Psoas muscle (tissue), 8 donors: ENCODE data around the gene IL17REL. TPM values are rescaled to one million over a fixed set of nuclear protein-coding genes. Genes with fewer than 3 reads are reported as not detected.
"Not testable (repeated sequence)": the region's sequence is repeated elsewhere in the genome, so short reads cannot be mapped to it uniquely, and the experiment has no call there.

Source experiments
- ATAC-seq, 4 donors: fragments of 200-7000 bp; cut with Tn5 transposase; one replicate each; pipeline ENCODE4 v1.9.1; 2020; ENCODE audit warnings: moderate library complexity in 3 of 4, mild to moderate bottlenecking in 2 of 4
- DNase-seq, 2 donors: peaks; one replicate each; pipeline ENCODE4 v3.0.0-alpha.2; 2020
- H3K27ac ChIP-seq: fragments of 200-600 bp; one replicate; pipeline ENCODE4 v1.8.0; 2022
- H3K27me3 ChIP-seq, 3 donors: fragments of 200-600 bp in 1 of 3; one replicate each; pipeline versions ENCODE4 v1.6.1 to v1.8.0; 2013 to 2022; ENCODE audit warnings: low read length in 2 of 3, mild to moderate bottlenecking in 2 of 3, moderate library complexity in 1 of 3; ENCODE audit not compliant: insufficient read depth in 3 of 3
- H3K36me3 ChIP-seq, 2 donors: fragments of 200-600 bp in 1 of 2; one replicate each; pipeline versions ENCODE4 v1.6.1 to v1.8.0; 2013 to 2022; ENCODE audit warnings: low read depth in 1 of 2, mild to moderate bottlenecking in 1 of 2, moderate library complexity in 1 of 2; ENCODE audit not compliant: insufficient read depth in 1 of 2
- H3K4me1 ChIP-seq: fragments of 200-600 bp; one replicate; pipeline ENCODE4 v1.8.0; 2022
- H3K4me3 ChIP-seq: fragments of 200-600 bp; one replicate; pipeline ENCODE4 v1.8.0; 2022; ENCODE audit warnings: mild to moderate bottlenecking
- H3K9me3 ChIP-seq: fragments of 200-600 bp; one replicate; pipeline ENCODE4 v1.8.0; 2022
- WGBS, 3 donors: extraction: QIAGEN DNeasy Blood & Tissue Kit; methylation state at CpG; one replicate each; pipeline versions ENCODE4 v1.1.6 to v1.1.7; 2013; 5-methylcytosine and 5-hydroxymethylcytosine counted together
- intact Hi-C, 2 donors: fragments of 100-400 bp; cut with DNase I; formaldehyde crosslinking; loops; one replicate each; pipeline versions ENCODE4 v1.11.0 to v1.14.2; 2022
- polyA plus RNA-seq, 3 donors: library from polyadenylated mRNA; stranded (reverse); fragments of 200-250 nt; gene quantifications; one replicate each; pipeline ENCODE4 v1.2.3, GENCODE V29; 2013
- total RNA-seq, 4 donors: library from RNA; stranded (reverse); fragmentation: NEBNext Ultra II Directional in 2 of 4; extraction: Animal tissue kit (Norgen Biotek cat#: 25700) in 2 of 4; gene quantifications; one replicate each; pipeline versions ENCODE4 v1.2.1 to v1.2.4, GENCODE V29; 2021 to 2023
- TF ChIP-seq, protein P1 (sequence below): fragments of 200-600 bp; IDR thresholded peaks from one replicate; pipeline ENCODE4 v1.8.0; 2022; ENCODE audit warnings: antibody characterized with exemption
- donor health status: healthy with polysubstance abuse.
- donor health status: DM: no; HTN: no; CAD: no; lungs with moderate emphysema.
- donor health status: Bipolar disorder and iron deficiency.
- donor health status: healthy.
- donor health status: DM: yes; HTN: yes; CAD: no.
- donor health status: DM: no; HTN: no; CAD: no.
- donor health status: DM: no; HTN: no; CAD: no.
- donor health status: DM: yes; HTN: yes; CAD: no.

IL17REL gene
- total and polyA plus RNA-seq, 7 donors = not detected

DNA sequence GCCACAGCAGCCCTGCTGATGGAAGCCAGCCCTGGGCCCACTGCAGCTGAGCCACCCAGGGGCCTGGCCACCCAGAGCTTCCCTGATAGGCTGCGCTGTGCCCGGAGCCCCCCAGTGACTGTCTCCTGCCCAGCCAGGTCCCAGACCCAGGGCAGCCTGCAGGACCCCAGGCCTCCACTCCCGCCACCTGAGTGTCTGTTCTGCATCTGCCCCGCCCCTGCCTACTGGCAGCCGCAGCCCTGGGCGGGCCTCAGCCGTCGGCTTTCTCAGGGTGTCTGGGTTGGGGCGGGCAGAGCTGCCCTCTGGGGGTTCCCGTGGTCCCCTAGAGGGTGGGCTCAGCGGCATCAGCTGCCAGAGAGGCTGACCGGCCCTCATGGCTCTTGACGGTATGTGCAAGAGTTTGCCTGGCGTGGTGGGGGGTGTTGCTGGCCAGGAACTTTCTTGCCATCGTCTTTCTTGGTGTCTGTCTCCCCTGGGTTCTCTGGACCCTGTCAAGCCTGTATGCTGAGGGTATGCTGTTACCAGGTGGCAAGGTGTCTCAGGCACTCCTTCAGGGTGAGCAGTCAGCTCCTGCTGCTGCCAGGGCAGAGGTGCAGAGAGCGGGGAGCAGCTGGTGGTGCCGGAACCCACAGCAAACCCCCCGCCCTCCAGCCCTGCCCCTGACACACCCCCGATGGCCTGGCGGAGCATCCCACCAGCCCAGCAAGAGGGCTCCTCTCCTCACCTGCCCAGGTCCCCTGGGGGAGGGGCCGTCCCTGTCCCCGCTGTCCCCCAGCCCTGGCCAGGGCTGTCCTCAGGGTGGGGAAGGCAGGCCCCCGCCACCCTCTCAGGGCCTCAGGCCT is 64.2 kb downstream of the IL17REL start:
- Histone ChIP-seq H3K27me3 (no peaks in the 10 kb centered on the region), H3K4me3 (no peak overlapping the region), H3K27ac (no peak overlapping the region), H3K4me1 (peaks cover 7% of the 10 kb centered on the region), H3K9me3 (no peaks in the 10 kb centered on the region), H3K36me3 (no peaks in the 10 kb centered on the region)
- TF ChIP-seq, protein P1, sequence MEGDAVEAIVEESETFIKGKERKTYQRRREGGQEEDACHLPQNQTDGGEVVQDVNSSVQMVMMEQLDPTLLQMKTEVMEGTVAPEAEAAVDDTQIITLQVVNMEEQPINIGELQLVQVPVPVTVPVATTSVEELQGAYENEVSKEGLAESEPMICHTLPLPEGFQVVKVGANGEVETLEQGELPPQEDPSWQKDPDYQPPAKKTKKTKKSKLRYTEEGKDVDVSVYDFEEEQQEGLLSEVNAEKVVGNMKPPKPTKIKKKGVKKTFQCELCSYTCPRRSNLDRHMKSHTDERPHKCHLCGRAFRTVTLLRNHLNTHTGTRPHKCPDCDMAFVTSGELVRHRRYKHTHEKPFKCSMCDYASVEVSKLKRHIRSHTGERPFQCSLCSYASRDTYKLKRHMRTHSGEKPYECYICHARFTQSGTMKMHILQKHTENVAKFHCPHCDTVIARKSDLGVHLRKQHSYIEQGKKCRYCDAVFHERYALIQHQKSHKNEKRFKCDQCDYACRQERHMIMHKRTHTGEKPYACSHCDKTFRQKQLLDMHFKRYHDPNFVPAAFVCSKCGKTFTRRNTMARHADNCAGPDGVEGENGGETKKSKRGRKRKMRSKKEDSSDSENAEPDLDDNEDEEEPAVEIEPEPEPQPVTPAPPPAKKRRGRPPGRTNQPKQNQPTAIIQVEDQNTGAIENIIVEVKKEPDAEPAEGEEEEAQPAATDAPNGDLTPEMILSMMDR = no peak
- 89 to 94% (median 93%) methylated on average over 21 to 23 of the region's 23 CpGs for WGBS, 3 donors
- intact Hi-C loops = no loop called here
- ATAC-seq (no peak), DNase-seq (no peak)

DNA sequence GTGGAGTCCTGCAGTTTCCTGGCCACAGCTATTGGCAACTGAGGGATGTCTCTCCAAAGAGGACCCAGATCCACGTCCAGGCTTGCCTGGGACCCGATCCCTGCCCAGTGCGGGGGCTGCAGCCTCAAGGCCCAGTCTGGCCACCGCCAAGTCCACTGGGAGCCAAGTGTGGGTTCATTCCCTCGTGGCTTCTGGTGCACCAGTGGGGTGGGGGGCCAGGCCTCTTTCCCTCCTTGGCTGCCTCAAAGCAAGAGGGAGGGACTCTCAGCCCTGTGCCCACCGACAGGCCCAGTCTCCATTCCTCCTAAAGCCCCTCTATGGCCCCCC is 65.3 kb downstream of the IL17REL start:
- Histone ChIP-seq H3K9me3 (no peaks in the 10 kb centered on the region), H3K27me3 (no peaks in the 10 kb centered on the region), H3K27ac (no peak overlapping the region), H3K36me3 (no peaks in the 10 kb centered on the region), H3K4me1 (no peaks in the 10 kb centered on the region), H3K4me3 (no peak overlapping the region)
- DNase-seq (no peak), ATAC-seq (no peak)
- TF ChIP-seq, protein P1 = no peak
- intact Hi-C loops = no loop called here
- 79 to 91% (median 86%) methylated on average over 6 of the region's 6 CpGs for WGBS, 3 donors

GRCh38 chr22:49946612-49947295 is 65.8 kb downstream of the IL17REL start:
- H3K4me3 ChIP-seq = no peak overlapping the region
- no peaks in the 10 kb centered on the region for H3K9me3 ChIP-seq
- TF ChIP-seq, protein P1 = no peak
- no peak overlapping the region for H3K27ac ChIP-seq
- no peaks in the 10 kb centered on the region for H3K36me3 ChIP-seq
- intact Hi-C loops = no loop called here
- H3K27me3 ChIP-seq = no peaks in the 10 kb centered on the region
- DNase-seq = no peak
- ATAC-seq = no peak
- H3K4me1 ChIP-seq = no peaks in the 10 kb centered on the region
- WGBS, 3 donors = 87 to 90% (median 87%) methylated on average over 17 of the region's 17 CpGs

DNA sequence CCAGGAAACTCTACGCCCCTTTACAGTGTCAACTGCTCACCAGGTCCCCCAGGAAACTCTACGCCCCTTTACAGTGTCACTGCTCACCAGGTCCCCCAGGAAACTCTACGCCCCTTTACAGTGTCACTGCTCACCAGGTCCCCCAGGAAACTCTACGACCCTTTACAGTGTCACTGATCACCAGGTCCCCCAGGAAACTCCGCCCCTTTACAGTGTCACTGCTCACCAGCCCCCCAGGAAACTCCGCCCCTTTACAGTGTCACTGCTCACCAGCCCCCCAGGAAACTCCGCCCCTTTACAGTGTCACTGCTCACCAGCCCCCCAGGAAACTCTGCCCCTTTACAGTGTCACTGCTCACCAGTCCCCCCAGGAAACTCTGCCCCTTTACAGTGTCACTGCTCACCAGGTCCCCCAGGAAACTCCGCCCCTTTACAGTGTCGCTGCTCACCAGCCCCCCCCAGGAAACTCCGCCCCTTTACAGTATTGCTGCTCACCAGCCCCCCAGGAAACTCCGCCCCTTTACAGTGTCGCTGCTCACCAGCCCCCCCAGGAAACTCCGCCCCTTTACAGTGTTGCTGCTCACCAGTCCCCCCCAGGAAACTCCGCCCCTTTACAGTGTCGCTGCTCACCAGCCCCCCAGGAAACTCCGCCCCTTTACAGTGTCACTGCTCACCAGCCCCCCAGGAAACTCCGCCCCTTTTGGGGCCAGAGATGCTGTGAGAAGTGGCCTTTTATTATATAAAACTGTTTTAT is 67.3 kb downstream of the IL17REL start:
- WGBS, 3 donors = 86 to 89% (median 87%) methylated on average over 17 of the region's 17 CpGs
- H3K9me3 ChIP-seq, H3K27ac ChIP-seq, H3K4me3 ChIP-seq, H3K36me3 ChIP-seq, H3K4me1 ChIP-seq, ATAC-seq, H3K27me3 ChIP-seq, DNase-seq, intact Hi-C loops: not testable (repeated sequence)

Other genes with a start within 250 kb of the IL17REL start
- gene BRD1, start 184.9 kb downstream of the IL17REL start, total RNA-seq = 10 to 100 TPM; 16.9 to 22.9 (median 20.3) TPM
- 10 to 100 TPM in 2 of 3 donors, 1 to 10 TPM in 1; 7.9 to 12.8 (median 10.1) TPM for gene BRD1, start 184.9 kb downstream of the IL17REL start, polyA plus RNA-seq
- gene ZBED4, start 158.9 kb downstream of the IL17REL start, total RNA-seq = 1 to 10 TPM; 5.9 to 9.0 (median 8.3) TPM
- 10 to 100 TPM in 1 of 3 donors, 1 to 10 TPM in 2; 3.3 to 17.9 (median 7.5) TPM for gene ZBED4, start 158.9 kb downstream of the IL17REL start, polyA plus RNA-seq
- gene ALG12, start 94.3 kb downstream of the IL17REL start, total RNA-seq = 10 to 100 TPM in 2 of 4 donors, 1 to 10 TPM in 2; 6.5 to 10.8 (median 8.7) TPM
- 10 to 100 TPM in 1 of 3 donors, 1 to 10 TPM in 2; 8.0 to 11.0 (median 8.2) TPM for gene ALG12, start 94.3 kb downstream of the IL17REL start, polyA plus RNA-seq
- 10 to 100 TPM in 3 of 4 donors, 1 to 10 TPM in 1; 9.9 to 14.0 (median 11.5) TPM for gene CRELD2, start 94.1 kb downstream of the IL17REL start, total RNA-seq
- 10 to 100 TPM in 2 of 3 donors, 1 to 10 TPM in 1; 8.8 to 14.1 (median 11.6) TPM for gene CRELD2, start 94.1 kb downstream of the IL17REL start, polyA plus RNA-seq
- 100 to 1,000 TPM in 2 of 4 donors, 10 to 100 TPM in 2; 40.5 to 128 (median 84.5) TPM for gene PIM3, start 52.0 kb downstream of the IL17REL start, total RNA-seq
- gene PIM3, start 52.0 kb downstream of the IL17REL start, polyA plus RNA-seq = 10 to 100 TPM; 66.4 to 84.5 (median 79.0) TPM
- gene TTLL8, start 45.5 kb upstream of the IL17REL start, total RNA-seq = not detected
- gene TTLL8, start 45.5 kb upstream of the IL17REL start, polyA plus RNA-seq = not detected
- not detected for gene MLC1, start 72.7 kb upstream of the IL17REL start, total RNA-seq
- gene MLC1, start 72.7 kb upstream of the IL17REL start, polyA plus RNA-seq = under 1 TPM in 1 of 3 donors, not detected in 2; under 0.01 TPM
- gene MOV10L1, start 77.2 kb upstream of the IL17REL start, total RNA-seq = under 1 TPM in 2 of 4 donors, not detected in 2; 0.07 to 0.39 TPM
- under 1 TPM in 1 of 3 donors, not detected in 2; 0.05 TPM for gene MOV10L1, start 77.2 kb upstream of the IL17REL start, polyA plus RNA-seq
- under 1 TPM in 3 of 4 donors, not detected in 1; 0.16 to 0.69 (median 0.25) TPM for gene PANX2, start 158.0 kb upstream of the IL17REL start, total RNA-seq
- gene PANX2, start 158.0 kb upstream of the IL17REL start, polyA plus RNA-seq = under 1 TPM; 0.03 to 0.09 (median 0.04) TPM
- 10 to 100 TPM; 19.9 to 29.5 (median 24.0) TPM for gene TRABD, start 173.1 kb upstream of the IL17REL start, total RNA-seq
- 10 to 100 TPM; 30.6 to 52.1 (median 46.8) TPM for gene TRABD, start 173.1 kb upstream of the IL17REL start, polyA plus RNA-seq
- gene SELENOO, start 188.2 kb upstream of the IL17REL start, total RNA-seq = 10 to 100 TPM in 3 of 4 donors, 1 to 10 TPM in 1; 10.0 to 26.6 (median 15.9) TPM
- 10 to 100 TPM; 18.0 to 22.3 (median 20.6) TPM for gene SELENOO, start 188.2 kb upstream of the IL17REL start, polyA plus RNA-seq
- gene TUBGCP6, start 232.3 kb upstream of the IL17REL start, total RNA-seq = 10 to 100 TPM; 18.0 to 21.8 (median 19.0) TPM
- 10 to 100 TPM in 2 of 3 donors, 1 to 10 TPM in 1; 9.5 to 11.2 (median 10.6) TPM for gene TUBGCP6, start 232.3 kb upstream of the IL17REL start, polyA plus RNA-seq
- 10 to 100 TPM; 13.5 to 19.4 (median 15.3) TPM for gene HDAC10, start 238.5 kb upstream of the IL17REL start, total RNA-seq
- gene HDAC10, start 238.5 kb upstream of the IL17REL start, polyA plus RNA-seq = 1 to 10 TPM; 4.3 to 5.3 (median 5.1) TPM
- 100 to 1,000 TPM; 107 to 178 (median 145) TPM for gene MAPK12, start 248.9 kb upstream of the IL17REL start, total RNA-seq
- gene MAPK12, start 248.9 kb upstream of the IL17REL start, polyA plus RNA-seq = 100 to 1,000 TPM in 2 of 3 donors, 10 to 100 TPM in 1; 57.4 to 148 (median 131) TPM